Stimulated activated CD8-positive, alpha-beta memory T cell treated with anti-CD3 and anti-CD28 coated beads, Interleukin-7, amount 100 ng/mL, for 1 hour (primary cell): ENCODE results near the gene DTX3.
"Not testable (repeated sequence)": the region's sequence is repeated elsewhere in the genome, so short reads cannot be mapped to it uniquely, and the experiment has no call there.

ENCODE experiments used
- DNase-seq, 2 donors: peaks; one replicate each; pipeline ENCODE4 v3.0.0-alpha.2; 2020; ENCODE audit warnings: low read depth in 2 of 2

Gene DTX3

GRCh38 chr12:57583008-57583831, 21.4 kb upstream of the DTX3 start:
- DNase-seq: peak; percentile 28 to 36

- DNase-seq: no peak
Measured at GRCh38 chr12:57584050-57584449, 20.6 kb upstream of the DTX3 start.

GRCh38 chr12:57584690-57585089, 19.9 kb upstream of the DTX3 start:
- DNase-seq: no peak

- no peak for DNase-seq
Measured at GRCh38 chr12:57585156-57585555, 19.5 kb upstream of the DTX3 start.

- DNase-seq: no peak
Measured at GRCh38 chr12:57586128-57586527, 18.5 kb upstream of the DTX3 start.

GRCh38 chr12:57586832-57587429, 17.7 kb upstream of the DTX3 start:
- no peak for DNase-seq

- DNase-seq: not testable (repeated sequence)
Measured at GRCh38 chr12:57588951-57589610, 15.5 kb upstream of the DTX3 start.

GRCh38 chr12:57590479-57590863, 14.2 kb upstream of the DTX3 start:
- no peak for DNase-seq

- peak; percentile 45 to 49 for DNase-seq
Measured at GRCh38 chr12:57590864-57591781, 13.5 kb upstream of the DTX3 start, which contains the start of gene PIP4K2C. PIP4K2C (plus strand) TSS chr12:57591192; CDS start chr12:57591290, 98 bp downstream.

GRCh38 chr12:57591782-57592325, 12.8 kb upstream of the DTX3 start:
- DNase-seq: no peak

- DNase-seq: no peak
Measured at GRCh38 chr12:57592551-57593165, 12.0 kb upstream of the DTX3 start.

- DNase-seq: no peak
Measured at GRCh38 chr12:57593187-57593586, 11.4 kb upstream of the DTX3 start.

GRCh38 chr12:57600395-57600794, 4.2 kb upstream of the DTX3 start:
- DNase-seq: no peak

- DNase-seq: no peak
Measured at GRCh38 chr12:57602544-57602943, 2.1 kb upstream of the DTX3 start.

GRCh38 chr12:57603324-57603723, 1.3 kb upstream of the DTX3 start:
- no peak for DNase-seq

GRCh38 chr12:57603815-57604453, 690 bp upstream of the DTX3 start:
- DNase-seq: no peak

- DNase-seq: no peak
Measured at GRCh38 chr12:57604992-57605810, 577 bp downstream of the DTX3 start.

- DNase-seq: no peak
Measured at GRCh38 chr12:57605811-57606311, 1.2 kb downstream of the DTX3 start.

GRCh38 chr12:57606399-57606798, 1.8 kb downstream of the DTX3 start:
- no peak for DNase-seq
